NCI-H2227 (cell line): ENCODE measurements around the gene LSG1.
"Not testable (repeated sequence)": the region's sequence is repeated elsewhere in the genome, so short reads cannot be mapped to it uniquely, and the experiment has no call there.

Experiments
- DNase-seq: peaks from one replicate; lab custom pipeline; 2025; ENCODE audit not compliant: unreplicated experiment; lab: John Stamatoyannopoulos, UW

The LSG1 gene

DNA sequence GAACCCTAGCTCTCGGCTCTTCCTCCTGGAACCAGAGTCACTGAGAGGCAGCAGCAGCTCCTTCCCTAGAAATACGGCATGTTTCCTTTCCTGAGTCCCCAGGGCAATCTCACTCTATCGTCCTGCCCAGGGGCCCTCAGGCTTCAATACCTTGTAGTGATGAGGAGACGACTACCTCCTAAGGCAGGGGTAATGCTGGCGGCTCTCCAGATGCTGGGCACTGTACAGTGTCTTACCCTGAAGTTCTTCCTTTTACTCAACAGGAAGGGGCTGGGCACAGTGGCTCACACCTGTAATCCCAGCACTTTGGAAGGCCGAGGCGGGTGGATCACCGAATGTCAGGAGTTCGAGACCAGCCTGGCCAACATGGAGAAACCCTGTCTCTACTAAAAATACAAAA lies 52.2 kb downstream of the LSG1 start:
- DNase-seq, result no peak

DNA sequence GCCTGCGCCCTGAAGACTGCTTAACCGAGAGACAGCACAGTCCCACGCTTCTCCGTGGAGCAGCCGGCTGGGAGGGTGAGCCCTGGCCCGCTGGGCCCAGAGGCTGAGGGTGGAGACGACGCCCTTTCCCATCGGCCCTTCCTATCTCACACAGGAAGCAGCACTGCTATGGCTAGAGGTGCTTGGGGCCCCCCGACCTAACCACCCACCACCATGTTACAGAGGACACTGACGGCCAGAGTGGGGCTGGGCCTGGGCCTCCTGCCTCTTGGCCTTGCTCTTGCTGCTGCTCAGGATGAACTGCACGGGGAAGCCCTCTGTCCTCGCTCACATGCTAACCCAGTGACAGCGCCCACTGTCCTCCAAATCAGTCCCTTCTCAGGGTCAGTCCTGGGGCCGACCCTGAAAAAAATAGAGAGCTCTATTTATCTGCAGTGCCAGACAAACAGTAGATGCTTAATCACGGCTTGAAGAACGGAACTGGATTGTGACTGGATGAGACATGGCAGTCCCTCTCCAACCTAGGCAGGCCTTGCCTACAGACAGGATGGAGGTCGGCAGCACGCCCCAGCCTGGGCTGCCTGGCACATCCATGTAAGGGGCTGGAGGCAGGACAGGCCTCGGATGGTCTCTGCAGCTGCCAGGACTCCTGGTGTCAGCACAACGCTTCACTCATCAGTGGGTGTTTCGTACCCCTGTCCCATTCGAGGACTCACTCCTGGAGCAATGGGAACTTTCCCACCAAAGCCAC lies 53.0 kb downstream of the LSG1 start:
- DNase-seq, result no peak

DNA sequence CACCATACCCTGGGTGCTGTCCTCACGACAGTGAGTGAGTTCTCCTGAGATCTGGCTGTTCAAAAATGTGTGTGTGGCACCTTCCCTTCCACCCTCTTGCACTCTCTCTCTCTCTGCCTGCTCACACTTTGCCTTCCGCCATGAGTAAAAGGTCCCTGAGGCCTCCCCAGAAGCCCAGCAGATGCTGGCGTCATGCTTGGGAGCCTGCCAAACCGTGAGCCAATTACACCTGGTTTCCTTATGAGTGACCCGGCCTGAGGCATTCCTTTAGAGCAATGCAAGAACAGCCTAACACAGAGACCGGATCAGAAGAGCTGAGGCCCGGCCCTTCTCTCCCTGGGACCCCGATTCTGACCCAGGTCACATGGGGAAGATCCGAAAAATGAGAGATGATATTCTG lies 54.2 kb downstream of the LSG1 start:
- DNase-seq, result no peak

DNA sequence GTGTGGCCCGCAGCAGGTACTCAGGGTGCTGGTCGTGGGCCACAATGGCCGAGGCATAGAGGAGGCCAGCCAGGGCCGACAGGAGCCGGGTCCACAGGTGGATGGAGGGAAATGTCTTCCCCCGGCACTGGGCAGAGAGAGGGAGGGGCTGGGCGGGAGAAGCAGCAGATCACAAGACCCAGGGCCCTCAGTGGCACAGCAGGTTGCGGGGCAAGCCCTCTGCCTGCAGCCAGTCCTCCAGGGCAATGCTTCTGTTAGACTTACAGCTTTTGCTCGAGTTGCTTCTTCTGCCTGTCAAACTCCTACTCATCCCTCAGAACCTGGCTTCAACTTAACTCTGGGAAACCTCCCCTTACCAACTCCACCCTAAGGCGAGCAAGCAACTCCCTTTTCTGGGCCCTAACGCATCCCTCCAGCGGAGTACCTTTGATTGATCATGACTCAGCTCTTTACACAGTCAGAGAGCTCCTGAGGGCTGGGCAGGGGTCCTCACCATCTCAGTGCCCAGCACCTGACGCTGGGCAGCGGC lies 54.8 kb downstream of the LSG1 start:
- DNase-seq, result no peak

DNA sequence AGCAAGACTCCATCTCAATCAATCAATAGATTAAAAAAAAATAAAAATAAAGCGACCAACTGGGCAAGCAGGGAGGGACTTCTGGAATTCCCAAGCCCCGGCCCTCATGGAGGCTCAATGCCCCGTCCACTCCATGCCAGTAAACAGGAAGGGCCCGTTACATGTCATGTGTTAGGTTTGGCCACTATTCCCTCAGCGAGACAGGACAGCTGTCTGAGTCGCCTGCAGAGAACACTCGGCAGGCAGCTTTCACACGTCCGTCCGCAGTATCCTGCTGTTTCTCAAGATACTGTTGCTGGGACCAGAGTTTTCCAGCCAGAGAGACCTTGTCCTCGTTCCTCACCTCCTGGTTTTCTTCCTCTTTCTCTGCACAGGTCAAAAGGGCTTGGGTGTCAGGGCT lies 56.8 kb downstream of the LSG1 start:
- no peak for DNase-seq

DNA sequence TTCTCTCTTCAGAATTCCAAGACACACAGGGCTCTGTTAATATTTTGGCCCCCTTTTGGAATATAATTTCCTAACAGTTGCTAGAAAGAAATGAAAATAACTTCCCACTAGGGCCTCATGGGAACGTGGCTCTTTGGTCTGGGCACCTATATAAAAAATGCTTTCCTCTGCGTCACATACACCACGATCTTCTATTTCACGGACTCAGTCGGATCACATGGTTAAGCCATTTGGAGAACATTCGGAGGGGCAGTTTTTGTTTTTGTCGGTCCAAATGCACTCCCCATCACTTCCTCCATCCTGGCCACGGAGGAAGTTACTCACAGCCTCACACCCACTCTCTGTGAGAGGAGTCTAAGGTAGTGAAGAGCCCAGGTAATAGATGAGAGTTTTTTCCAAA lies 59.8 kb downstream of the LSG1 start:
- DNase-seq, result no peak

DNA sequence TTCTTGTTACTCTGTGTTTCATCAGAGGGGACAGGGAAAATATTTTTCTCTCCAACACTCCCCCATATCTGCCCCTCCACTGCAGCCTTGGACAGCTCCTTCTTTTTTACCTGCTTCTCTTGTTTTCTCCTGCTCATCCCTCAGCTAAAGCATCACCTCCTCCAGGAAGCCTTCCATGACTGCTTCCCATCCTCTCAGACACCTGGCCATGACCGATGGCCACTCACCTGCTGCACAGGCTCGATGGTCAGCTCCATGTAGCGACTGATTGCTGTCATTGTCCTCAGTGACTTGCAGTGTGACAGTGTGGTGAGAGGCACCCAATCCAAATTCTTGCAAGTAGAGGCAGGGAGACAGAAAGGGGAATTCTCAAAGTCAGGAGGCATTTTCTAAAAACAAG lies 61.3 kb downstream of the LSG1 start:
- no peak for DNase-seq

DNA sequence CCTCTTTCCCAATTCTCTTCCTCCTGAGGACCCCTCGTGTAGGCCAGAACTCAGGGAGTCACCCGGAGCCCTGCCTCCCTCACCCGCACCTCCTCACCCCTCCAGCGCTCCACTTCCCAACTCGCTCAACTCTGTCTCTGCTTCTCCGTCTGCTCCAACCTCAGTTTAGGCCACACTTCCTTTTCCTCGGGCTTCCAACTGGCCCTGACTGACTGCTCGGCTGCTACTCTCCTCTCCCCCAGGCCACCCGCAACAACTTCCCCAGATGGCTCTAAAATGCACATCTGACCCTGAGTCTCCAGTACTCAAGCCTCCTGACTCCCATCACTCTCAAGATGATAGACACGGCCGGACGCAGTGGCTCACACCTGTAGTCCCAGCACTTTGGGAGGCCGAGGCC lies 62.4 kb downstream of the LSG1 start:
- no peak for DNase-seq

DNA sequence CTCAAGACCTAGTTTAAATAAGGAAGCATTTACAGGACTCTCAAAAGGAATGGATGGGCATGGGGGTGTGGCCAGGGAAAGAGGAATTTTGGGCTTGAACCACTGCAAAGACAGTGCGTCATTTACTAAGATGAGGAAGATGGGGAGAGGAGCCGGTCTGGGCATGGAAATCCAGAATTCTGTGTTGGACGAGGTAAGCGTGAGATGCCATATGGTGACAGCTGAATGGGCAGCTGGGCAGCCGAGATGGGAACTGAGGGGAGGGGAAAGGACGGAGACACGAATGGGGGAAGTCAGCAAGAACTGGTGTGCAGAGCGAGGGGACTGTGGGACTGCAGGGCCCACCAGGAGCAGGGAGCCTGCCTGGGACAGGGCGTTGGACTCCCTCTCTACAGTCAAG lies 63.0 kb downstream of the LSG1 start:
- no peak for DNase-seq

DNA sequence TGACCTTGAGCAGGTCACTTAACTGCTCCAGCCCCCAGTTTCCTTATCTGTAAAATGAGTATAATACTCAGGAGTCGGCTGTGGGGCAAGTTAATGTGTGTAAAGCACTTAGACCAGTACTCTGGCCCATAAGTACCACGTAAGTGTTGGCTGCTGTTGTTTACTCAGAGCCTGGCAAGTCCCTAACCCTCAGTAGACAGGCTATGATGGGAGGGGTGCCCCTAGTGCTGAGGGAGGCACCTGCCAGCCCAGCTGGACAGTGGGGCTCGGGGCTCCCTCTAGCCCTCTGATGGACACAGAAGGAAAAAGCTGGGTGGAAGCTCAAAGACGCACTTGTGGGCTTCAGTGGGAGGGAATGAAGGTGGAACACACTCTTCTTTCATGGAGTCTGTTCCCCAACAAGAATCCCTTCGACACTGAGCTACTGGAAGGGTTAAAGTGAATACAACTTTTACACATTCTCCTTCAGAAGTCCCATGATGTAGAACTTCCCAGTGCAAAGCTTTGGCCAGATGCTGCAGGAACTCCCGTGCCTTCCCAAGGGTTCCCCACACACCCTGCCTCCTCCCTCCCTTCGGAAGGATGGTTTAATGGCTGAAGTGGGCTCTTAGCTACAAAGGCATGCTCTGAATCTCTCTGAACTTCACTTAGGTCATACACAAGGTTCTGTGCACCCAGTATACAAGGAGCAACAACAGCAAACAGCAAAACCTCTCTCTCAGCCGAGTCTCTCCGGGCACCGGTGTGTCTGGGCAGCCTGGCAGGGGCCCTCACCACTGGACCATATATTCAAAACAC lies 64.2 kb downstream of the LSG1 start:
- DNase-seq, result no peak

DNA sequence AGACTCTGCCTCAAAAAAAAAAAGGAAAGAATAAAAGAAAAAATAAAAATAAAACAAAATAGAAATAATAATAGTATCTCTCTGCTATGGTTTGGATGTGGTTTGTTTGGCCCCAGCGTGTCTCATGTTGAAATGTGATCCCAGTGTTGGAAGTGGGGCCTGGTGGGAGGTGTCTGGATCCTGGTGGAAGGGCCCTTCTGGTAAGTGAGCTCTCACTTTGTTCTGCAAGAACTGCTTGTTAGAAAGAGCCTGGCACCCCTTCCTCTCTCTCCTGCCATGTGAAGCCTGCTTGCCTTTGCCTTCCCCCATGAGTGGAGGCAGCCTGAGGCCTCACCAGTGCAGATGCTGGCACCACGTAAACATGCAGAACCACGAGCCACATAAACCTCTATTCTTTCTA lies 65.0 kb downstream of the LSG1 start:
- no peak for DNase-seq

DNA sequence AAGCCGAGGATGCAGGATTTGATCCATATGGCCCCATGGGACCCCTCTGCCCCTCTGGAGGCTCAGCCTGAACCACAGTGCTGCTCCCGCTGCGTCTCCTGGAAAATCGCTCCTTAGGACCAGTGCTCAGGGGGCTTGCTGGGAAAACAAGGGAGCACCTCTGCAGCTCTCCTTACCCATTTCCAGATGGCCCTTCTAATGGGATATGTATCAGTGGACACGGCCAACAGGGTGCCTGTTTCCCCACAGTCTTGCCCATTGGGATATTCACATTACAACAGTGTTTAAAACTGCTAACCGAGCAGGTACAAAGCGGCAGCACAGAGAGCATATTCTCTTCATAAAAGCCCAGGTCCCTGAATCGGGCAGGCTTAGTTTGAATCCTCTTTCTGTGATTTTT lies 65.8 kb downstream of the LSG1 start:
- no peak for DNase-seq

DNA sequence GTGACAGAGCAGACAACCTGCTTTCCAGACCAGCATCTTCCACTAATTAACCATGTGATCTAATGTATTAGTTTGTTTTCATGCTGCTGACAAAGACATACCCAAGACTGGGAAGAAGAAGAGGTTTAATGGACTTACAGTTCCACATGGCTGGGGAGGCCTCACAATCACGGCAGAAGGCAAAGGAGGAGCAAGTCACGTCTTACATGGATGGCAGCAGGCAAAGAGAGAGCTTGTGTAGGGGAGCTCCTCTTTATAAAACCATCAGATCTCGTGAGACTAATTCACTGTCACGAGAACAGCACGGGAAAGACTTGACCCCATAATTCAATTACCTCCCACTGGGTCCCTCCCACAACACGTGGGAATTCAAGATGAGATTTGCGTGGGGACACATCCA lies 66.7 kb downstream of the LSG1 start:
- DNase-seq, result not testable (repeated sequence)

DNA sequence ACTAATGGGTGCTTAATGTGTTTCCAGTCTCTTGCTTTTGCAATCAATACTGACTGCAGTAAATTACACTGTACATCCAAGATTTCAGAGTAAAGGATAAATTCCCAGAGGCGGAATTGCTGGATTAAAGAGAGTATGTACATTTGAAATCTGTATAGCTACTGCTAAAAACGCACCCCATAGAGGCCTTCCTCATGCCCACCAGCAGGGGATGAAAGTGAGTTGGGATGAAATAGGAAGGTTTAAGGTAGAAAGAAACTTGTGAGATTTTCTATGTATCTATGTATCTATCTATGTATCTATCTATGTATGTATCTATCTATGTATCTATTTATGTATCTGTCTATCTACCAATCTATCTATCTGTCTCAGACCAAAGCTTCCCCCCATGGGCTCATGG lies 67.2 kb downstream of the LSG1 start:
- DNase-seq, result no peak

DNA sequence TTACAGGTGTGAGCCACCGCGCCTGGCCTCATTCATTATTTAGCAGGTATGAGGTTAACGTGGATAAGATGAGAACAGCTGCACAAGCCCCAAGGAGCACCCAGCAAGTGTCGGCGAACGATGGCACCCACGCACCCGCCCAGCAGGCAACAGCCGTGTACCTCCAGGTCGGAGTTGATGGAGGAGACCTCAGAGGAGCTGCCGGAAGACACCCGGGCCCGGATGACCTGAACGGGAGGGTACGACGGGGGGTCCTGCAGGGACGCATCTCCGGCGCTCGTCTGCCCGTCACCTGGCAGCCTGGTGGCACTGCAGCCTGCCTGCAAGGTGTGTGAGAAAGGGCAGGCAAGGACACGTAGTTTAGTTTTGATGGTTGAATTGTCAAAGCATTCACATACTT lies 67.9 kb downstream of the LSG1 start:
- no peak for DNase-seq

DNA sequence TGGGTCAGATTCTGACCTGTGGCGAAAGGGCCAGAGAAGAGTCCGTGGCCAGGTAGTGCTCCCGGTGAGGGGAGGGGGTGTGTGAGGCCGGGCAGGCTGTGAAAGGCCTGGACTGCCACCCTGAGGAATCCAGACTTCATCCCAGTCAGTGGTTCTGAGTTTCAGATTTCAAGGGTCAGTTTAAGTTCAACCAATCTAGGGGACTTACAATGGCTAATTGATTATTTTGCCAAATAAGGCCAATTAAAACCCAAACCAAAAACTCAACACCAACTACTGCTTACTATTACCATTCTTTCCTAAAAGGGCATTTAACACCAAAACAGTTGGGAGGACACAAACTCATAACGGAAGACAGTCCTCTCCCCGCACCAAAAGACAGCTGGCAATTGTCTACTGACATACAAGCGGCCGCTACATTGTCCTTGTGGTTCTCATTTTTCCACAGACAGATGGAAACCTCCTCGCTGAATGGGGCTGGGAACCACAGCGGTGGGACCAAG lies 69.3 kb downstream of the LSG1 start:
- no peak for DNase-seq

DNA sequence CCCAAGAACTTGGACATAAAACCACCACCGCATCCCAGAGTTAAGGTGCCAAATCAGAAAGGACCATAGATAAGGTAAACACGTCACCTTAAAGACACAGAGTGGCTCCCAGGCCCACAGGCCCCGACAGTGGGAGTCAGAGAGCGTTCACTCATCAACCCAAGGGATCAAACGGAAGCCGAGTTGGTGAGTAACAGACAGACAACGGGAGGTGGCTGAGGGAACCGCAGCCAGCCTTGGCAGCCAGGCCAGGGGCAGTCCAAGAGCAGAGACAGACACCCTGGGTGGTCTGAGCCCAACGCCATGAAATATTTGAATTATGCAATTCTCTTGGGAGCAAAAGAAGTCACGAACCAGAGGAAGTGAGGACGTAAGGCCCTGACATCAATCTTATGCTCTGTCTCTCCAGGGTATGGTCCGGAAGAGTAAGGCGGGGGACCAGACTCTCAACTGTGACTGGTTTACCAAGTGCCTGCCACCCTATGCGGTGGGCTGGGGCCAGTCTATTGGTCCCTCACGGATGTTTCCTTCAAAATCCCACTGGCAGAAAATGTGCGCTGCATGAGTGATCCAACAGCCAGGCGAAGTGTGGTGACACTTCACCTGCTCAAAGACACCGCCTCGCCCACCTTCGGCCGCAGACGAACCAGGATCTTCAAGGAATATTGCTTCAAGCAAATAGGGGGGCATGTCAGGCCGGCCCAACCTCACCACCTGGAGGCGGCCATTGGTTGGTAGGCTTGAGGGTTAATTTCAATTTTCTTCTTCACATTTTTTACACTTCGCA lies 73.0 kb downstream of the LSG1 start:
- no peak for DNase-seq

DNA sequence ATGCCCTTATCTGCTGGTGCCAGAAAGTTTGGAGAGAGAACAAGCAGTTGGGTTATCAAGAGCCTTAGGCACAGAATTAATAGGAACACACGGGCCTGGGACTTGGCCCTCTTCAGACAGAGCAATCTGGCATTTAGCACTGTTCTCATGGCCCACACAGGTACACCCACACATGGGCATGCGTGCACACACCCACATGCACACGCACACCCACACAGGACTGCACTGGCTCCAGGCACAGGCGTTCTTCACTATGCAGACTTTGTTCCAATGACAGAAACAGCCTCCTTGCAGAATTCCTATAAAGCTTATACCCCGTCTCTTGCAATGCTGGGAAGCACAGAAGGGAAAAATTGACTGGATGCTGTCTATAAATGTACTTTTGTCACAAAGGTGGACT lies 75.1 kb downstream of the LSG1 start:
- no peak for DNase-seq

DNA sequence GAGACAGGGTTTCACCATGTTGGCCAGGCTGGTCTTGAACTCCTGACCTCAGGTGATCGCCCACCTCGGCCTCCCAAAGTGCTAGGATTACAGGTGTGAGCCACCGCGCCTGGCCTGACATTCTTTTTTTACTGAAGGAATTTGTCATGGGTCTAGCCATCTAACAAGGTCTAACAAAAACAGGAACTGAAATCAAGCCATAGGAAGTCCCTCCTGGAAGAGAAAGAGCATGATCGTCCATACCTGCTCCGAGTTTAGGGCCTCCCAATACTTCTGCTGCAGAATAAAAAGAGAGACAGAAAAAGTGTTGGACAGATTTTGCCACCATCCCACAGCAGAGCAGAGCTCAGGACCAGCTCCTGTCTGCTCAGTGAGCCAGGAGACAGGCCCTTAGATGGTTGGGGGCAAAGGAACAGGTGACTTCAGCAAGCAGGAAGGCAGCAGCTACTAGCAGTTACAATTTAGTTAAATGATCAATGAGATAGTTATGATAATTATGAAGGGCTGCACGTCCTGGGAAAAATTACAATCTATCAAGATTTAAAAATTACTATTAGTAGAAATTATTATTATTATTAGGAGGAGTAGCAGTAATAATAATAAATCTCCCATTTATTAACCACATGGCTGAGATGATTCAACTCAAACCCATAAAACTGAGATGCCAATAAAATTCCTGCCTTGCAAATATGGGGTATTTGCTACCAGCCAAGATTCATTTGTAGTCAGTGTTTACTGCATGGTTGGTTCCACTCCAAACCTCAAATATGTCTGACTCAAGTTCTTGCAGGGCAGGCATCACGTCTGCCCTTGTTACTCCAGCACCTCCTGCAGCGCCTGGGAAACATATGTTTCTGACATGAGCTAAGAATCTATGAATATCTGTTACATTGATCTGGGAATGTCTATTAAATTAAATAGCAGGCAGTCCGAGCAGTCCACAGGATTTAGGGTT lies 78.9 kb downstream of the LSG1 start:
- DNase-seq, result no peak
